Measurements from ENCODE around the gene SCAMP3. TPM values are rescaled to one million over a fixed set of nuclear protein-coding genes. Genes with fewer than 3 reads are reported as not detected.
A peak's percentile ranks its signal among the peaks of the same experiment; 100 is the strongest.

The SCAMP3 gene
- total RNA-seq, 1 donor from 2014 or later, result 54.9 TPM

DNA sequence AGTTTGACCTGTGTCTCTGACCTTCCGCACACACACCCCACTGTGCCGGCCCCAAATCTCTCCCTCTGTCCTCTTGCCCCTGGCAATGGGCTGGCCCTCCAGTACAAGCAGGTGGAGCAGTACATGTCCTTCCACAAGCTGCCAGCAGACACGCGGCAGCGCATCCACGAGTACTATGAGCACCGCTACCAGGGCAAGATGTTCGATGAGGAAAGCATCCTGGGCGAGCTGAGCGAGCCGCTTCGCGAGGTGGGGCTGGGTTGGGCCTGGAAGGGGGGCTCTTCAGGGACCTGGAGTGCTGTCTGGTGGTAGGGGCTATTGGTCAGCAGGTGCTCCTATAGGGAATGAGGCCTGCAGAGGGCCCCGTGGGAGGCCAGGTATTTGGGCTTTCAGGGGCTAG lies 22.9 kb upstream of the SCAMP3 start:
- Mint-ChIP-seq H3K9me3 (ENCODE audit: unreplicated experiment) (no peaks in the 10 kb centered on the region), H3K27ac (ENCODE audit: unreplicated experiment) (no peak overlapping the region), H3K36me3 (ENCODE audit: low read depth, unreplicated experiment) (peaks cover 18% of the 10 kb centered on the region), H3K4me3 (ENCODE audit: unreplicated experiment) (peak overlapping the region; percentile 31), H3K4me1 (ENCODE audit: unreplicated experiment) (no peaks in the 10 kb centered on the region), H3K27me3 (ENCODE audit: unreplicated experiment) (peaks cover 13% of the 10 kb centered on the region)
- no peak for TF ChIP-seq CTCF (IDR thresholded peaks at IDR 0.05; ENCODE audit: unreplicated experiment)
- no peak for DNase-seq (ENCODE audit: low spot score)

DNA sequence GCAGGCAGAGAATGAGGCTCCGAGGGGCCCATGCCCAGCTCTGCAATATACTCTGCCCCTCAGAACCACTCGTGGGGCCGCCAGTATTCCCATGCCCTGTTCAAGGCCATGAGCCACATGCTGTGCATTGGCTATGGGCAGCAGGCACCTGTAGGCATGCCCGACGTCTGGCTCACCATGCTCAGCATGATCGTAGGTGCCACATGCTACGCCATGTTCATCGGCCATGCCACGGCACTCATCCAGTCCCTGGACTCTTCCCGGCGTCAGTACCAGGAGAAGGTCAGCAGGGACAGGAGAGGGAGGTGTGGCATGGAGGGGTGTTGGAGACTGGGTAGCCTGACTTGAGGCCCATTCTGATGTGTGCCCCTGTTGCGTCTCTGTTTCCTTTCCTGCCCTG lies 22.3 kb upstream of the SCAMP3 start:
- Mint-ChIP-seq H3K27me3 (ENCODE audit: unreplicated experiment) (peaks cover 11% of the 10 kb centered on the region), H3K4me3 (ENCODE audit: unreplicated experiment) (no peak overlapping the region), H3K4me1 (ENCODE audit: unreplicated experiment) (peaks cover 2% of the 10 kb centered on the region), H3K9me3 (ENCODE audit: unreplicated experiment) (no peaks in the 10 kb centered on the region), H3K36me3 (ENCODE audit: low read depth, unreplicated experiment) (peaks cover 18% of the 10 kb centered on the region), H3K27ac (ENCODE audit: unreplicated experiment) (no peak overlapping the region)
- no peak for TF ChIP-seq CTCF (IDR thresholded peaks at IDR 0.05; ENCODE audit: unreplicated experiment)
- DNase-seq (ENCODE audit: low spot score), result no peak

GRCh38 chr1:155282488-155283091 lies 20.4 kb upstream of the SCAMP3 start:
- no peak for TF ChIP-seq CTCF (IDR thresholded peaks at IDR 0.05; ENCODE audit: unreplicated experiment)
- H3K36me3 Mint-ChIP-seq (ENCODE audit: low read depth, unreplicated experiment), result peaks cover 14% of the 10 kb centered on the region
- peaks cover 14% of the 10 kb centered on the region for H3K4me1 Mint-ChIP-seq (ENCODE audit: unreplicated experiment)
- DNase-seq (ENCODE audit: low spot score), result no peak
- no peak overlapping the region for H3K27ac Mint-ChIP-seq (ENCODE audit: unreplicated experiment)
- H3K27me3 Mint-ChIP-seq (ENCODE audit: unreplicated experiment), result peaks cover 16% of the 10 kb centered on the region
- peak overlapping the region; percentile 57 for H3K4me3 Mint-ChIP-seq (ENCODE audit: unreplicated experiment)
- no peaks in the 10 kb centered on the region for H3K9me3 Mint-ChIP-seq (ENCODE audit: unreplicated experiment)

DNA sequence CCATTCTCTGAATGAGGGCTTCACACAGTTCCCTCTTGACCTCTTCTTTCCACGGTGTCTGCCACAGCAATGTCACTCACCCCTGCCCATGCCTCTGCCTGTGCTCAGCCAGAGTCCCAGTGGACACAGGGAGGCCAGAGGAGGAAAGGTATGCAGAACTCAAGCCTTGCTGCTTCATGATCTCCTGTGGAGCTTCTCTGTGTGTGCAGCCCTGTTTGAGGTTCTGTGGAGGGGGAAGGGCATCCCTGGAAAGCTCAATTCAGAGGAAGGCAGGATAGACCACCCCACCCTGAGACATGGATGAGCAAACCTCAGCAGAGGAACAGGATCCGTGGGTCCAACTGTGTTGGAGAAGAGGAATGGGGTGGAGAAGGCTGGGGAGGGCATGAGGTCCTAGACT lies 17.1 kb upstream of the SCAMP3 start:
- no peak for DNase-seq (ENCODE audit: low spot score)
- H3K9me3 Mint-ChIP-seq (ENCODE audit: unreplicated experiment), result no peaks in the 10 kb centered on the region
- peaks cover 21% of the 10 kb centered on the region for H3K4me1 Mint-ChIP-seq (ENCODE audit: unreplicated experiment)
- H3K36me3 Mint-ChIP-seq (ENCODE audit: low read depth, unreplicated experiment), result peaks cover 18% of the 10 kb centered on the region
- peaks cover 16% of the 10 kb centered on the region for H3K27me3 Mint-ChIP-seq (ENCODE audit: unreplicated experiment)
- peak overlapping the region; percentile 23 for H3K4me3 Mint-ChIP-seq (ENCODE audit: unreplicated experiment)
- TF ChIP-seq CTCF (IDR thresholded peaks at IDR 0.05; ENCODE audit: unreplicated experiment), result no peak
- H3K27ac Mint-ChIP-seq (ENCODE audit: unreplicated experiment), result no peak overlapping the region

- H3K27ac Mint-ChIP-seq (ENCODE audit: unreplicated experiment), result peak overlapping the region; percentile 77
- DNase-seq (ENCODE audit: low spot score), result no peak
- H3K4me3 Mint-ChIP-seq (ENCODE audit: unreplicated experiment), result peak overlapping the region; percentile 86
- peaks cover 16% of the 10 kb centered on the region for H3K36me3 Mint-ChIP-seq (ENCODE audit: low read depth, unreplicated experiment)
- peaks cover 16% of the 10 kb centered on the region for H3K27me3 Mint-ChIP-seq (ENCODE audit: unreplicated experiment)
- no peak for TF ChIP-seq CTCF (IDR thresholded peaks at IDR 0.05; ENCODE audit: unreplicated experiment)
- H3K9me3 Mint-ChIP-seq (ENCODE audit: unreplicated experiment), result no peaks in the 10 kb centered on the region
- H3K4me1 Mint-ChIP-seq (ENCODE audit: unreplicated experiment), result peaks cover 23% of the 10 kb centered on the region
Measured at GRCh38 chr1:155278689-155279160, 16.6 kb upstream of the SCAMP3 start.

All from endothelial cell (in vitro differentiated cells).